ENCODE data around the gene CRYBA4. TPM values are rescaled to one million over a fixed set of nuclear protein-coding genes. Genes with fewer than 3 reads are reported as not detected.

CRYBA4 gene
- total and polyA plus RNA-seq, 10 of the 15 experiments (the other 5 are each of a cell fraction or from before 2014, with no cell fraction given): 0.12 to 0.17 TPM; not detected in 8

GRCh38 chr22:26589845-26590736 is 31.7 kb upstream of the CRYBA4 start, which contains the start of gene TPST2 (continued):
- TF ChIP-seq, protein P1, sequence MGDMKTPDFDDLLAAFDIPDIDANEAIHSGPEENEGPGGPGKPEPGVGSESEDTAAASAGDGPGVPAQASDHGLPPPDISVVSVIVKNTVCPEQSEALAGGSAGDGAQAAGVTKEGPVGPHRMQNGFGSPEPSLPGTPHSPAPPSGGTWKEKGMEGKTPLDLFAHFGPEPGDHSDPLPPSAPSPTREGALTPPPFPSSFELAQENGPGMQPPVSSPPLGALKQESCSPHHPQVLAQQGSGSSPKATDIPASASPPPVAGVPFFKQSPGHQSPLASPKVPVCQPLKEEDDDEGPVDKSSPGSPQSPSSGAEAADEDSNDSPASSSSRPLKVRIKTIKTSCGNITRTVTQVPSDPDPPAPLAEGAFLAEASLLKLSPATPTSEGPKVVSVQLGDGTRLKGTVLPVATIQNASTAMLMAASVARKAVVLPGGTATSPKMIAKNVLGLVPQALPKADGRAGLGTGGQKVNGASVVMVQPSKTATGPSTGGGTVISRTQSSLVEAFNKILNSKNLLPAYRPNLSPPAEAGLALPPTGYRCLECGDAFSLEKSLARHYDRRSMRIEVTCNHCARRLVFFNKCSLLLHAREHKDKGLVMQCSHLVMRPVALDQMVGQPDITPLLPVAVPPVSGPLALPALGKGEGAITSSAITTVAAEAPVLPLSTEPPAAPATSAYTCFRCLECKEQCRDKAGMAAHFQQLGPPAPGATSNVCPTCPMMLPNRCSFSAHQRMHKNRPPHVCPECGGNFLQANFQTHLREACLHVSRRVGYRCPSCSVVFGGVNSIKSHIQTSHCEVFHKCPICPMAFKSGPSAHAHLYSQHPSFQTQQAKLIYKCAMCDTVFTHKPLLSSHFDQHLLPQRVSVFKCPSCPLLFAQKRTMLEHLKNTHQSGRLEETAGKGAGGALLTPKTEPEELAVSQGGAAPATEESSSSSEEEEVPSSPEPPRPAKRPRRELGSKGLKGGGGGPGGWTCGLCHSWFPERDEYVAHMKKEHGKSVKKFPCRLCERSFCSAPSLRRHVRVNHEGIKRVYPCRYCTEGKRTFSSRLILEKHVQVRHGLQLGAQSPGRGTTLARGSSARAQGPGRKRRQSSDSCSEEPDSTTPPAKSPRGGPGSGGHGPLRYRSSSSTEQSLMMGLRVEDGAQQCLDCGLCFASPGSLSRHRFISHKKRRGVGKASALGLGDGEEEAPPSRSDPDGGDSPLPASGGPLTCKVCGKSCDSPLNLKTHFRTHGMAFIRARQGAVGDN (IDR thresholded peaks at IDR 0.05): peak; percentile 48; the same call in 1 of the 2 replicates
- TF ChIP-seq MYC (IDR thresholded peaks at IDR 0.05; ENCODE audit: insufficient read depth, insufficient read length, insufficient replicate concordance, low read length, severe bottlenecking) (no peak), SPI1 (IDR thresholded peaks at IDR 0.05; ENCODE audit: borderline replicate concordance, insufficient read depth, low read depth, low read length) (no peak), SIN3A (IDR thresholded peaks at IDR 0.05; ENCODE audit: low read depth, low read length) (0 out of 2 replicates have a peak, but pooled peaks have one; percentile 36), CREM (IDR thresholded peaks at IDR 0.05; ENCODE audit: low read depth) (no peak), YY1 (IDR thresholded peaks at IDR 0.05; ENCODE audit: low read depth, low read length) (no peak), RBBP5 (conservative IDR thresholded peaks at IDR 0.05) (no peak), ZNF207 (IDR thresholded peaks at IDR 0.05; ENCODE audit: borderline replicate concordance) (no peak), RAD51 (IDR thresholded peaks at IDR 0.05) (no peak), BCL11A (IDR thresholded peaks at IDR 0.05; ENCODE audit: low read depth, low read length) (no peak), HCFC1 (IDR thresholded peaks at IDR 0.05; ENCODE audit: low read length) (no peak), EGR1 (IDR thresholded peaks at IDR 0.05; ENCODE audit: borderline replicate concordance in 1 of 2, low read depth in 2 of 2, low read length in 2 of 2) (peak in 1 of 2 experiments; percentile 81; a peak in 2 of 3 replicates), SREBF1 (IDR thresholded peaks at IDR 0.05; ENCODE audit: low read length) (no peak), ASH2L (IDR thresholded peaks at IDR 0.05; ENCODE audit: borderline replicate concordance, low read depth) (no peak), NR2C2 (IDR thresholded peaks at IDR 0.05; ENCODE audit: borderline replicate concordance, control insufficient read depth, insufficient read length, low read depth) (no peak), SMC3 (IDR thresholded peaks at IDR 0.05; ENCODE audit: borderline replicate concordance, low read length) (no peak), KDM1A (IDR thresholded peaks at IDR 0.05; ENCODE audit: borderline replicate concordance) (no peak), TCF3 (IDR thresholded peaks at IDR 0.05; ENCODE audit: borderline replicate concordance, insufficient read depth, low read depth, low read length) (peak; percentile 68; the same call in 1 of the 2 replicates), CREB1 (IDR thresholded peaks at IDR 0.05; ENCODE audit: low read depth) (peak; percentile 32; the same call in 1 of the 2 replicates)
- TF ChIP-seq, protein P2, sequence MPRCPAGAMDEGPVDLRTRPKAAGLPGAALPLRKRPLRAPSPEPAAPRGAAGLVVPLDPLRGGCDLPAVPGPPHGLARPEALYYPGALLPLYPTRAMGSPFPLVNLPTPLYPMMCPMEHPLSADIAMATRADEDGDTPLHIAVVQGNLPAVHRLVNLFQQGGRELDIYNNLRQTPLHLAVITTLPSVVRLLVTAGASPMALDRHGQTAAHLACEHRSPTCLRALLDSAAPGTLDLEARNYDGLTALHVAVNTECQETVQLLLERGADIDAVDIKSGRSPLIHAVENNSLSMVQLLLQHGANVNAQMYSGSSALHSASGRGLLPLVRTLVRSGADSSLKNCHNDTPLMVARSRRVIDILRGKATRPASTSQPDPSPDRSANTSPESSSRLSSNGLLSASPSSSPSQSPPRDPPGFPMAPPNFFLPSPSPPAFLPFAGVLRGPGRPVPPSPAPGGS (IDR thresholded peaks at IDR 0.05; ENCODE audit: borderline replicate concordance, insufficient read depth, low read depth, low read length, poor library complexity, severe bottlenecking): no peak
- TF ChIP-seq, protein P3, sequence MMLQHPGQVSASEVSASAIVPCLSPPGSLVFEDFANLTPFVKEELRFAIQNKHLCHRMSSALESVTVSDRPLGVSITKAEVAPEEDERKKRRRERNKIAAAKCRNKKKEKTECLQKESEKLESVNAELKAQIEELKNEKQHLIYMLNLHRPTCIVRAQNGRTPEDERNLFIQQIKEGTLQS (IDR thresholded peaks at IDR 0.05; ENCODE audit: borderline replicate concordance, extremely low read depth, low read depth, low read length): no peak
- TF ChIP-seq, protein P4, sequence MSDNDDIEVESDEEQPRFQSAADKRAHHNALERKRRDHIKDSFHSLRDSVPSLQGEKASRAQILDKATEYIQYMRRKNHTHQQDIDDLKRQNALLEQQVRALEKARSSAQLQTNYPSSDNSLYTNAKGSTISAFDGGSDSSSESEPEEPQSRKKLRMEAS (IDR thresholded peaks at IDR 0.05; ENCODE audit: low read depth, low read length): no peak
